HG03066 (cell line): ENCODE measurements around the gene GLUD1.
"Not testable (repeated sequence)": the region's sequence is repeated elsewhere in the genome, so short reads cannot be mapped to it uniquely, and the experiment has no call there.

ENCODE experiments used
- ATAC-seq: cut with Tn5 transposase; IDR thresholded peaks from one replicate; pipeline ENCODE4 v1.9.1; 2021; ENCODE audit warnings: low read depth; ENCODE audit not compliant: unreplicated experiment

GLUD1 gene

DNA sequence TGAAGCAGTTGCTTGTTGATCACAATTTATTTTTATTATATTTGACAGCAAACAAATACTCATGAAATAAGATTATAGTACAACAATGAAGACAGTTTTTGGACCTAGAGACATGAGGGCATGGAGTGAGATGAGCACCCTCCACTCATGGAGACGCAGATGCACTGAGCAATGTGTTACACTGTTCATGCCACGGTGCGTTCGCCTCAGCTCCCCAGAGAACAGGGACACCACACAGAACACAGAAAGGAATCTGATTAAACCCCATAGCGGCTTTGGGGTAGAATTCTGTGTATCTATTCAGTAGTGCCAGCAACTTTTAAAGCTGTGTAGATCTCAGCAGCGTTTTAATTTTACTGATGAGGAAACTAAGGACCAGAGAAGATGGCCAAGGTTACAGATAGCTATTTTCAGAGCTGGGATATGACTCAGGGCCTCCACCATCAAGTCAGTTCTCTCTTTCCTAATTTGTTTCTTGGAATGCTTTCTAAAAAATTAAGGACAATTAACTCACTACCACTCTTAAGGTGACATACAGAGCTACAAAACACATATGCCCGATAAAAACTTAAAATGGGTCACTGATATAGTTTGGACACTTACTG is 41.0 kb downstream of the GLUD1 start:
- ATAC-seq = no peak

DNA sequence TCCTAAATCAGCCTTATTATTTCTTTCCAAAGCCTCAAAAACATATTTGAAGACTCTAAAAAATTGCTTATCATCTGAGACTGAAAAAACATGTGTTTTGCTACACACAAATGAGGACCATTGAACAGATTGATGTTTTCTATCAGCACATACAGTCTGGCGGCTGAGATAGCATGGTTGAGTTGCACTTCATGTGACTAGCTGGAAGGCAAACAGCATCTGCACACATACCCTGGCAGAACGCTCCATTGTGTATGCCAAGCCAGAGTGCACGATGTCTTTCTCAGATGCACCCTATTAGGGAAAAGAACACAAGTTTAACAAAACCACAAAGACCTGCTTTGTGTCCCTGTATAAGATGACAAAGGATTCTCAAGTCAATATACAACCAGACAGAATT is 41.5 kb downstream of the GLUD1 start:
- ATAC-seq = no peak

DNA sequence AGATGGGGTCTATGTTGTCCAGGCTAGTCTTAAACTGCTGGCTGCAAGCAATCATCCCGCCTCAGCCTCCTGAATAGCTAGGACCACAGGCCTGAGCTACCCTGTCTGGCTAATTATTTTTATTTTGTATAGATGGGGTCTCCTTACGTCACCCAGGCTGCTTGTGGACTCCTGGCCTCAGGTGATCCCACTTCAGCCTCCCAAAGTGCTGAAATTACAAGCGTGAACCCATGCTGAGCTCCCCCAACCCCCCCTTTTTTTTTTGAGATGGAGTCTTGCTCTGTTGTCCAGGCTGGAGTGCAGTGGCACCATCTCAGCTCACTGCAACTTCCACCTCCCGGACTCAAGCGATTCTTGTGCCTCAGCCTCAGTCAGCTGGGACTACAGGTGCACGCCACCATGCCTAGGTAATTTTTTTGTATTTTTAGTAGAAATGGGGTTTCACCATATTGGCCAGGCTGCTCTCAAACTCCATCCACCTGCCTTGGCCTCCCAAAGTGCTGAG is 49.2 kb downstream of the GLUD1 start:
- no peak for ATAC-seq

DNA sequence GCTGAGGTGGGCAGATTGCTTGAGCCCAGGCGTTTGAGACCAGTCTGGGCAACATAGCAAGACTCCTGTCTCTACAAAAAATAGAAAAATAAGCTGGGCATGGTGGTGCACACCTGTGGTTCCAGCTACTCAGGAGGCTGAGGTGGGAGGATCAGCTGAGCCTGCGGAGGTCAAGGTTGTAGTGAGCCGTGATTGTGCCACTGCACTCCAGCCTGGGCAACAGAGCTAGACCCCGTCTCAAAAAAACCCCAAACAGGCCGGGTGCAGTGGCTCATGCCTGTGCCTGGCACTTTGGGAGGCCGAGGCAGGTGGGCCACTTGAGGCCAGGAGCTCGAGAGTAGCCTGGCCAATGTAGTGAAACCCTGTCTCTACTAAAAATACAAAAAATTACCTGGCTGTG is 51.1 kb downstream of the GLUD1 start:
- ATAC-seq = not testable (repeated sequence)

DNA sequence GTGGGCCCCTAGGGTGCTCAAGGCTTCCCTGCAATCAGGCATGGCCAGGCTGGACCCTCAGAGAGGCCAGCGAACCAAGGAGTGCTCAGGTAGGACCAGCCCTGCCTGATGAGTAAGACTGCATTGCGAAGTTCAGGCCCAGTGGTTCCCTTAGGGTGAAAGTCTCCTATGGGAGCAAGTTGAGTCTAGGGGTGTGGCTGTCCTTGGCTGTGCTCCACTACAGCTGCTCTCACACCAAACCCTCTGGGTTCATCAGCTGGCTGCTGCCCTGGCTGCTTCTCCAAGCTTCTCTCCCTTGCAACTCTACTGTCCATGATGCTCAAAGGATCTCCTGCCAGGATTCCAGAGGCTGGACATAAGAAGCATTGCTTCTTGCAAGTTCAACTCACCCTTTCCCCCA is 55.9 kb downstream of the GLUD1 start:
- no peak for ATAC-seq

DNA sequence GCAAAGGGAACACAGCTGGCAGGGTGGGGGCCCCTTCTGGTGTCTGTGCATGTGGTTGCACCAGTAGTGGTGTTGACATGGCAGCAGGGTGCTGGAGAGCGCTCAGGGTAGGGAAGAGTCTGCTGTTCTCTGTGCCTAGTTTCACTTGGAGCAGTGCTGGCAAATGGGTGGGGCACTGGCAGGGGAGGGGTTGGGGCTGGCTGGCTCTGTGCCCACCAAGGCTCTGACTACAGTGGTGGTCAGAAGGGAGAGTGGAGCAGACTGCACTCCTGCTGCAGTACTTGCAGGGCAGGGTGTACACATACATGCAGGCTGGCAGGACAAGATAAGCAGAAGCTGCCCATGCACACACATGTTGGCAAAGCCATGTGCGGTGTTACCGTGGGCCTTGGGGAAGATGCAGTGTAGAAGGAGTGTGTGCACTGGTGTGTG is 56.3 kb downstream of the GLUD1 start:
- no peak for ATAC-seq

DNA sequence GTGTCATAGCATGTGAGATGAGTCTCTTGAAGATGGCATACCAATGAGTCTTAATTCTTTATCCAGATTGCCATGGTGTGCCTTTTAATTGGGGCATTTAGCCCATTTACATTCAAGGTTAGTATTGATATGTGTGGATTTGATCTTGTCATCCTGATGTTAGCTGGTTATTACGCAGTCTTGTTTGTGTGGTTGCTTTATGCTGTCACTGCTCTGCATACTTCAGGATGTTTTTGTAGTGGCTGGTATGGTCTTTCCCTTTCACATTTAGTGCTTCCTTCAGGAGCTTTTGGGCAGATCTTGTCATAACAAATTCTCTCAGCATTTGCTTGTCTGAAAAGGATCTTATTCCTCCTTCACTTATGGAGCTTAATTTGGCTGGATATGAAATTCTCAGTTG is 58.0 kb downstream of the GLUD1 start:
- ATAC-seq = no peak

DNA sequence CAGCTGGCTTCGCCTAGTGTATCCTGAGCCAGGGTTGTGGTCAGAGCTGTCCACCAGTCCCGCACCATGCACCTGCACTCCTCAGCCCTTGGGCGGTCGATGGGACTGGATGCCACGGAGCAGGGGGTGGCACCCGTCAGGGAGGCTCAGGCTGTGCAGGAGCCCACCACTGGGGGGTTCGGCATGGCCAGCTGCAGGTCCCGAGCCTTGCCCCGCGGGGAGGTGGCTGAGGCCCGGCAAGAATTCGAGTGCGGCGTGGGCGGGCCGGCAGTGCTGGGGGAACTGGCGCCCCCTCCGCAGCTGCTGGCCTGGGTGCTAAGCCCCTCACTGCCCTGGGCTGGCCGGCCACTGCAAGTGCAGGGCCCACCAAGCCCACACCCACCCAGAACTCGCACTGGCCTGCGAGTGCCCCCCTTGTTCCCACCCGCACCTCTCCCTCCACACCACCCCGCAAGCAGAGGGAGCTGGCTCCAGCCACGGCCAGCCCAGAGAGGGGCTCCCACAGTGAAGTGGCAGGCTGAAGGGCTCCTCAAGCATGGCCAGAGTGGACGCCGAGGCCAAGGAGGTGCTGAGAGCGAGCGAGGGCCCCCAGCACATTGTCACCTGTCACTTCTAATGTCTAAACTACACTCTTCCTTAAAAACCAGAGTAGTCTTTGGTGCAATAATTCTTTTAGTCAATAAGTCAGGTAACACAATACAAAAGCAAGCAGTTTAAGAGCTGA is 63.6 kb downstream of the GLUD1 start:
- ATAC-seq = no peak

DNA sequence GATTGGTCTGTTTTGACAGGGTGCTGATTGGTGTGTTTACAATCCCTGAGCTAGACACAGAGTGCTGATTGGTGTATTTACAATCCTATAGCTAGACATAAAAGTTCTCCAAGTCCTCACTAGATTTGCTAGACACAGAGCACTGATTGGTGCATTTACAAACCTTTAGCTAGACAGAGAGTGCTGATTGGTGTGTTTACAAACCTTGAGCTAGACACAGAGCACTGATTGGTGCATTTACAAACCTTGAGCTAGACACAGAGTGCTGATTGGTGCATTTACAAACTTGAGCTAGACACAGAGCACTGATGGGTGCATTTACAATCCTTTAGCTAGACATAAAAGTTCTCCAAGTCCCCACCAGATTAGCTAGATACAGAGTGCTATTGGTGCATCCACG is 64.2 kb downstream of the GLUD1 start:
- ATAC-seq = not testable (repeated sequence)

DNA sequence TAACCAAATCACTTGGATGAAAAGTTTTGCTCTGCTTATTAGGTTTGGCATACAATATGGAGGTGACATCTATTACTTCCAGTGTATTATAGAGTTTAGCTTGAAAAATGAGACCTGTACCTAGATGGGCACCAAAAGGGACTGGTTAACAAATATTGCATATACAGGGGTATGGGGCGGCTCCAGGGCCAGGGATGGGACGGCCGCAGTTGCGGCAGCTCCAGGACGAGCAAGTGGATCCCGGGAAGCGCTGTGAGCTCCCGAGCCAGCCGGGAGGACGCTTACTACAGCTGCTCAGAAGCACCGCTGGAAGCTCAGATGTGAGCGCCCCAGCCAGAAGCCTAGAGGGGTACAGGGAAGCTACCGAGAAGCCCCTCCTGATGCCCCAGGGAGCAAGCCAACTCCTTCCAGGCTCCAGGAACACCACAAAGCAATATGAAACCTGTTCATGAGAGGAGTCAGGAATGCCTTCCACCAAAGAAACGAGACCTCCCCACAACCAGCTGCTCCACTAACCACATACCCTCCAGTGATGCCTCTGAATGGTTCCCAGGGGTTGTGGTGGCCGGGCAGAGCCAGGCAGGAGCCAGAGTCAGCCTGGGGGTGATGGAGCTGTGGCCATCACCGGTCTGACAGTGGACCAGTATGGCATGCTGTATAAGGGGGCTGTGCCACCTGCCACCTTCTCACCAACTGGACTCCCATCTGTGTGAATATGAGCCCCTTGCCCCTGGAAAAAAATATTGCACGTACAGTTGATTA is 67.7 kb downstream of the GLUD1 start:
- ATAC-seq = not testable (repeated sequence)

DNA sequence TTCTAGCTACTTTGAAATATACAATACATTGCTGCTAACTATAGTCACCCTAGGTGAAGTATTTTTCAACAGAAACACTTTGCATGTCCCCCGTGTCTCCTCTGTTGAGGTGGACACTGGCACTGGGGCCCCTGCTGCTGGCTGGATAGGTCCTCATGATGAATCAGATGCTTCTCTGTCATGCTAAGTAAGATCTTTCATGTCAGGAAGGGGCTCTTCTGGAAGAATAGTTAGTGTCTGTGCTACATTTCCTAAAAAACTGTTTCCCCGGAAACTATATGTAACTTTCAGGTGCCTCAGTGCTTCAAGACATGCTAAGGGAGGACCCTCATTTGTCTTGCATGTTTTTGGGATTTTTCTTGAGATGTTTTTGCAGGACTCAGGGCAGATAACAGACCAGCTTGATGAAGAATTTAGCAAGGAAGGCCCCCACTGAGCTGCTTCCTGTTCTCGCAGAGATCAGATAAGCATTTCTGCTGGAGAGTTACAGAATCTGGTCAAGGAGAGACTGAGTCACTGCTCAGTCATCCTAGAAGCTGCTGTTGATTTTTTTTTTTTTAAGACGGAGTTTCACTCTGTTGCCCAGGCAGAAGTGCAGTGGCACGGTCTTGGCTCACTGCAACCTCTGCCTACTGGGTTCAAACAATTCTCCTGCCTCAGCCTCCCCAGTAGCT is 69.2 kb downstream of the GLUD1 start:
- ATAC-seq = not testable (repeated sequence)

DNA sequence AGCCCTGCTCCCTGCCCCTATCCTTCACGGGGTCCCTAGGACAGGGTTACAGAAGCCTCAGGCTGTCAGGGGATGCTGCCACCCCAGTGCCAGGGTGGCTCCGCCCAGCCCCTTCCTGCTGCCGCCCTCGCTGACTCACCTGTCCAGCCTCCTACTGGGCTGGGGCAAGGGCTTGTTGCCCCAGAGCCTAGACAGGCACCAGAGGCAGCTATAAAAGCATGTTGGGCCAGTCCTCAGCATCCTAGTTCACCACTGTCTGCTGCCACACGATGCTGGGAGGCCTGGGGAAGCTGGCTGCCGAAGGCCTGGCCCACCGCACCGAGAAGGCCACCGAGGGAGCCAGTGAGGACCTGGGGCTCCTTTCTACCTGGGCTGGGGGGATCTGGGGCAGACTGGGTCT is 74.6 kb downstream of the GLUD1 start, which contains the start of gene FAM25A:
FAM25A (plus strand) TSS at position 239 of the 400 bp plus-strand sequence; CDS start at position 270, 31 bp downstream.
- ATAC-seq = not testable (repeated sequence)

DNA sequence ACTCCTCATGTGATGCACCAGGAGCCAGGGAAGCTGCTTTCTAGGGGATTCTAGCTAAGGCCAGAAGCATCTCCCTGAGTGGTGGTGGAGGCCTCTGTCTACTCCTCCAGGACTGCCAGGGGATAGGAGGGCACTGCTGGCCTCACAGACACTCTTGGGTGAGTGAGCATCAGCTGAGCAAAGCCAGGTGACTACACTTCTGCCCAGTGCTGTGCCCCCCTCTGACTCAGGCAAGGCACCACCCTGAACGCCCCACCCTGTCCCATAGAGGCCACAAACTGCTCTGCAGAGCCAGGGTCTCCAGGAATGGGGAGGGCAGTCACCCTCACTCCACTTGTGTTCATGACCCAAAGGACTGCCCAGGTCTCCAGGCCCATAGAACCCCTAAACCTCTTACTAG is 75.1 kb downstream of the GLUD1 start:
- ATAC-seq = not testable (repeated sequence)

DNA sequence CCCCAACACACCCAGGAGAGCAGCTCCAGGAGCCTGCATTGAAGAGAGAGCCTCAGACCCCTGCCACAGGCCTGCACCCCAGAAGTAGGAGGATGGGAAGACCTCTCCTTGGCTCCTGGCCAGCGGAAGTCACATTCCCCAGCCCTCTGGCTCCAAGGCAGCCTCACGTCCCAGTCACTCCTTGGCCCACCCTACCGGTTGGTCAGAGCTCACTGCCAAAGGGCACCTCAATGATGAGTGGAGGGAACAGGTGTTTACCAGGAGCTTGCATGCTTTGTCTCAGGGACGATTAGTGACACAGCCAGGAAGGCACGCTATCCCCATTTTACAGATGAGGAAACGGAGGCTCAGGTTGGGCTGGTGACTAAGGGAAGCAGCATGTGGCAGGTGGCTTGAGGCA is 75.6 kb downstream of the GLUD1 start:
- not testable (repeated sequence) for ATAC-seq

DNA sequence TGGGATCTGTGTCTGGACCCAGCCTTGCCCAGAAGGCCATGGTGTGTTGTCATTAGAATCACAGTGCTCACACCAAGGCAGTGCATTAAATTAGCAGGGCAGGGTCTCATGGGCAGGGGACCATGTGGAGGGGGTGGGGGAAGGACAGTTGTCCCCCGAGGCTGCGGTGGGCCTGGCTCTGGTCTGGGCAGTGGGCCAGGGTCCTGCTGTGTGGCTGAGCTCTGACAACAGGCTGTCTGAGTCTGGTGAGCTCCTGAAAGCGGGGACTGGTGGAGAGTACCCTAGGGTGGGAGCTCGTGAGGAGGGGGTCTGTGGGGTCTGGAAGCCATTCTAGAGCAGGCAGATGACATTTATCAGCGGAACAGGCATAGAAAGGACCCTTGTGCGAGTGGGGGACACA is 76.5 kb downstream of the GLUD1 start:
- ATAC-seq = not testable (repeated sequence)

DNA sequence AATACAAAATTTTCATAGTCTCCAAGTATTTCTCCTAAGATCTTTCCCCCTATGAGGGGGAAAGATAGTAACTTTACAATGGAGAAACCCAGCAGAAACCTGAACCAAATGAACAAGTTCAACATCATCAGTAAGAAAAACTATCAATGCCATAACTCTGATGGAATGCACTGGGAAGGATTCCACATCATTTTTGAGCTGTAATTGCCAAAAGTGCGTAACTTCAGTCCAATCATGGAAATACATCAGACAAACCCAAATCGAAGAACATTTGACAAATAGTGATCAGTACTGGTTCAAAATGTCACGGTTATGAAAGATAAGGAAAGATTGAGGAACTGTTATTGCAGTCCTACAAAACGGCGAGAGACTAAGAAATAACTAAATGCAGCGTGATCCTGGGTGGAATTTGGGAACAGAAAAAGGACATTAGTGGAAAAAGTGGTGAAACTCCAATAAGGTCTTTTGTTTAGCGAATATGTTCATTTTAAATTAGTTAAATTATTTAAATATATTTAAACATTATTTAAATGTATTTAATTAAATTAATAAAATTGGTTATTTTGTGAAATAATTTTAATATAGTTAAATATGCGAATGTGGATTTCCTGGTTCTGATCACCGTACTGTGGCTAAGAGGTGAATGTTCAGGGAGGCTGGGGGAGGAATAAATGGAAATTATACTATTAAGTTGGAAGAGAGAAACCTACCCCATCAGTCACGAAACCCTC is 79.5 kb downstream of the GLUD1 start:
- not testable (repeated sequence) for ATAC-seq

DNA sequence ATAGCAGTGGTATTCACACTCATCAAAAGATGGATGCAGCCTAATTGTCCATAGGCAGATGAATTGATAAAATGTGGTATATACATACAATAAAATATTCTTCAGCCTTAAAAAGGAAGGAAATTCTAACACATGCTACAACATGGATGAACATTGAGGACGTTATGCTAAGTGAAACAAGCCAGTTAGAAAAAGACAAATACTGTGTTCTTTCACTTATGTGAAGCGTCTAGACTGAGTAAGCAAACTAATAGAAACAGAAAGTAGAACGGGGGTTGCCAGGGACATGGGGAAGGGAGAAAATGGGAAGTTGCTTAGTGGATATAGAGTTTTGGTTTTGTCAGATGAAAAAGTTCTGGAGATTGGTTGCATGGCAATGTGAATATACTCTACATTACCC is 81.1 kb downstream of the GLUD1 start:
- ATAC-seq = not testable (repeated sequence)

DNA sequence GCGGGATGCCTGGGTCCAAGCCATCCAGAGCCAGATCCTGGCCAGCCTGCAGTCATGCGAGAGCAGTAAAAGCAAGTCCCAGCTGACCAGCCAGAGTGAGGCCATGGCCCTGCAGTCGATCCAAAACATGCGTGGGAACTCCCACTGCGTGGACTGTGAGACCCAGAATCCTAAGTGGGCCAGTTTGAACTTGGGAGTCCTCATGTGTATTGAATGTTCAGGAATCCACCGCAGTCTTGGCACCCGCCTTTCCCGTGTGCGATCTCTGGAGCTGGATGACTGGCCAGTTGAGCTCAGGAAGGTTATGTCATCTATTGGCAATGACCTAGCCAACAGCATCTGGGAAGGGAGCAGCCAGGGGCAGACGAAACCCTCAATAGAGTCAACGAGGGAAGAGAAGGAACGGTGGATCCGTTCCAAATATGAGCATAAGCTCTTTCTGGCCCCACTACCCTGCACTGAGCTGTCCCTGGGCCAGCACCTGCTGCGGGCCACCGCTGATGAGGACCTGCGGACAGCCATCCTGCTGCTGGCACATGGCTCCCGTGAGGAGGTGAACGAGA is 85.4 kb downstream of the GLUD1 start:
- ATAC-seq = not testable (repeated sequence)

DNA sequence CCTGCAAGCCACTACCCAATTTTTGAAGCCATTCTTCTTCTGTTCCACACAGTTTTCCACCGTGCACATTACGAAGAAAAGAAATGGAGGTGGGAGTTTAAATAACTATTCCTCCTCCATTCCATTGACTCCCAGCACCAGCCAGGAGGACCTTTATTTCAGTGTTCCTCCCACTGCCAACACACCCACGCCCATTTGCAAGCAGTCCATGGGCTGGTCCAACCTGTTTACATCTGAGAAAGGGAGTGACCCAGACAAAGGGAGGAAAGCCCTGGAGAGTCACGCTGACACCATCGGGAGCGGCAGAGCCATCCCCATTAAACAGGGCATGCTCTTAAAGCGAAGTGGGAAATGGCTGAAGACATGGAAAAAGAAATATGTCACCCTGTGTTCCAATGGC is 86.3 kb downstream of the GLUD1 start:
- not testable (repeated sequence) for ATAC-seq

DNA sequence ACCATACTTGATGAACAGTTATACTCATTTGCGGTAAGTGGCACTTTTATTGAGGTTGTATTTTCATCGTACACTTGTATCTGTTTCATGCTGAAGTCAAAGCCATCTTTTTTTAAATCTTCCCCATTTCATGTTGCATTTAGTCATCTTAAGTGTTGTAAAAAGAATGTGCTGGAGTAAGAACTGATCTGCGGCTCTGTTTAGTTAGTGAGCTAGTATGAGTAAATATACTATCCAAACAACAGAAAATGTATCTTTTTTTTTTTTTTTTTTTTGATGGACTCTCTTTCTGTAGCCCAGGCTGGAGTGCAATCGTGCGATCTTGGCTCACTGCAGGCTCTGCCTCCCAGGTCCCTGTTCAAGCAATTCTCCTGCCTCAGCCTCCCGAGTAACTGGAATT is 87.0 kb downstream of the GLUD1 start:
- ATAC-seq = not testable (repeated sequence)
